IMR-90 (cell line): ENCODE results near the gene RGS19. TPM values are rescaled to one million over a fixed set of nuclear protein-coding genes. Genes with fewer than 3 reads are reported as not detected.

Experiments used
- ATAC-seq: fragments of 200-7000 bp; cut with Tn5 transposase; 2 replicates; pipeline ENCODE4 v1.9.1; 2020; ENCODE audit warnings: low read depth, mild to moderate bottlenecking, moderate library complexity
- BruUV-seq: library from RNA; stranded (reverse); fragments of 400-500 nt; replicated peaks from 2 replicates; lab custom pipeline; 2021; lab: Mats Ljungman, UMichigan
- CTCF ChIA-PET: fragments of 300-600 bp; formaldehyde crosslinking; extraction: SDS; loops from one replicate; lab custom pipeline; 2021; ENCODE audit warnings: antibody characterized with exemption; lab: Yijun Ruan, JAX
- POLR2A ChIA-PET: fragments of 300-600 bp; sonication (Branson Sonifier 250); formaldehyde crosslinking; loops from one replicate; lab custom pipeline; 2022; ENCODE audit warnings: antibody characterized with exemption; ENCODE audit not compliant: unreplicated experiment; lab: Charles Lee
- DNase-seq: peaks from one replicate; pipeline ENCODE4 v3.0.0; 2013
- H2AFZ ChIP-seq: replicated peaks from 2 replicates; pipeline ENCODE3; 2013; ENCODE audit warnings: low read length, mild to moderate bottlenecking; ENCODE audit not compliant: poor library complexity
- H2AK5ac ChIP-seq: 2 replicates; pipeline ENCODE4 v1.6.1; 2013; ENCODE audit warnings: low read depth, low read length, inconsistent platforms
- H2AK9ac ChIP-seq: replicated peaks from 2 replicates; pipeline ENCODE3; 2013; ENCODE audit warnings: mild to moderate bottlenecking, low read depth, low read length, moderate library complexity; ENCODE audit not compliant: poor library complexity
- H2BK120ac ChIP-seq: 2 replicates; pipeline ENCODE4 v1.6.1; 2013; ENCODE audit warnings: low read depth, low read length, inconsistent platforms
- H2BK15ac ChIP-seq: 3 replicates; pipeline ENCODE4 v1.6.1; 2013; ENCODE audit warnings: low read depth, low read length, inconsistent platforms
- H2BK20ac ChIP-seq: 2 replicates; pipeline ENCODE4 v1.6.1; 2013; ENCODE audit warnings: low read depth, mild to moderate bottlenecking, inconsistent platforms, low read length, moderate library complexity
- H2BK5ac ChIP-seq: 2 replicates; pipeline ENCODE4 v1.6.1; 2013; ENCODE audit warnings: mild to moderate bottlenecking, low read depth, low read length, inconsistent platforms; ENCODE audit not compliant: poor library complexity, severe bottlenecking
- H3K14ac ChIP-seq: replicated peaks from 2 replicates; pipeline ENCODE4 v1.6.1; 2013; ENCODE audit warnings: low read depth, low read length, inconsistent platforms
- H3K18ac ChIP-seq: 2 replicates; pipeline ENCODE4 v1.6.1; 2013; ENCODE audit warnings: low read depth, low read length, control low read depth
- H3K23ac ChIP-seq: 2 replicates; pipeline ENCODE4 v1.6.1; 2013; ENCODE audit warnings: low read depth, low read length, inconsistent platforms
- H3K27ac ChIP-seq: 2 replicates; pipeline ENCODE4 v1.5.1; 2013; ENCODE audit warnings: mild to moderate bottlenecking, control low read depth, low read length; ENCODE audit not compliant: insufficient read depth
- H3K27me3 ChIP-seq: 2 replicates; pipeline ENCODE4 v1.6.1; 2013; ENCODE audit warnings: low read length; ENCODE audit not compliant: control insufficient read depth, insufficient read depth
- H3K36me3 ChIP-seq: 2 replicates; pipeline ENCODE4 v1.6.1; 2013; ENCODE audit warnings: low read length, mixed read lengths; ENCODE audit not compliant: control insufficient read depth, insufficient read depth
- H3K4ac ChIP-seq: 2 replicates; pipeline ENCODE4 v1.6.1; 2013; ENCODE audit warnings: low read depth, low read length, inconsistent platforms
- H3K4me1 ChIP-seq: 2 replicates; pipeline ENCODE4 v1.6.1; 2013; ENCODE audit warnings: low read length, mixed read lengths; ENCODE audit not compliant: control insufficient read depth, insufficient read depth
- H3K4me2 ChIP-seq: 2 replicates; pipeline ENCODE4 v1.6.1; 2013; ENCODE audit warnings: low read depth, mild to moderate bottlenecking, control low read depth, low read length, moderate library complexity
- H3K4me3 ChIP-seq: 2 replicates; pipeline ENCODE4 v1.5.1; 2013; ENCODE audit warnings: low read depth, mild to moderate bottlenecking, control low read depth, low read length, moderate library complexity; ENCODE audit not compliant: insufficient read depth
- H3K56ac ChIP-seq: 2 replicates; pipeline ENCODE4 v1.6.1; 2013; ENCODE audit warnings: low read length, inconsistent platforms; ENCODE audit not compliant: insufficient read depth; ENCODE audit errors: extremely low read depth
- H3K79me1 ChIP-seq, 2 experiments: 2 replicates each; pipeline ENCODE4 v1.6.1; 2013; ENCODE audit warnings: low read length in 2 of 2, inconsistent platforms in 1 of 2, low read depth in 1 of 2
- H3K9ac ChIP-seq: 2 replicates; pipeline ENCODE4 v1.6.1; 2013; ENCODE audit warnings: low read depth, low read length, control low read depth
- H3K9me1 ChIP-seq: 2 replicates; pipeline ENCODE4 v1.6.1; 2013; ENCODE audit warnings: low read length, inconsistent platforms; ENCODE audit not compliant: insufficient read depth
- H3K9me3 ChIP-seq: 2 replicates; pipeline ENCODE4 v1.6.1; 2013; ENCODE audit warnings: low read length; ENCODE audit not compliant: control insufficient read depth, insufficient read depth
- H4K20me1 ChIP-seq: 2 replicates; pipeline ENCODE4 v1.6.1; 2013; ENCODE audit warnings: low read length, inconsistent platforms; ENCODE audit not compliant: insufficient read depth
- H4K5ac ChIP-seq: 2 replicates; pipeline ENCODE4 v1.6.1; 2013; ENCODE audit warnings: mild to moderate bottlenecking, low read depth, low read length, control low read depth
- H4K8ac ChIP-seq, 2 experiments: 2 replicates each; pipeline ENCODE4 v1.6.1; 2013; ENCODE audit warnings: low read depth in 2 of 2, low read length in 2 of 2, control low read depth in 1 of 2, inconsistent platforms in 1 of 2
- H4K91ac ChIP-seq: 2 replicates; pipeline ENCODE4 v1.6.1; 2013; ENCODE audit warnings: low read depth, low read length, inconsistent platforms; ENCODE audit not compliant: insufficient read depth
- BHLHE40 ChIP-seq: fragments of 150-350 bp; IDR thresholded peaks from 2 replicates; pipeline ENCODE4 v1.6.1; 2016; ENCODE audit warnings: mild to moderate bottlenecking, low read depth, low read length
- CEBPB ChIP-seq: IDR thresholded peaks from 2 replicates; pipeline ENCODE4 v1.6.1; 2012; ENCODE audit warnings: low read depth, low read length, improper control_type of control experiment
- CHD1 ChIP-seq: IDR thresholded peaks from 2 replicates; pipeline ENCODE4 v1.6.1; 2012; ENCODE audit warnings: low read depth, low read length, improper control_type of control experiment
- CTCF ChIP-seq: conservative IDR thresholded peaks from 2 replicates; pipeline ENCODE4 v1.5.1; 2012; ENCODE audit warnings: mild to moderate bottlenecking, low read depth, low read length, improper control_type of control experiment
- ELK1 ChIP-seq: fragments of 150-350 bp; IDR thresholded peaks from 2 replicates; pipeline ENCODE4 v1.6.1; 2016; ENCODE audit warnings: low read depth, mild to moderate bottlenecking, low read length, moderate library complexity, borderline replicate concordance
- FOS ChIP-seq: fragments of 150-350 bp; IDR thresholded peaks from 2 replicates; pipeline ENCODE4 v1.6.1; 2016; ENCODE audit warnings: low read depth, low read length
- MAFK ChIP-seq: IDR thresholded peaks from 2 replicates; pipeline ENCODE4 v1.6.1; 2012; ENCODE audit warnings: low read depth, low read length, improper control_type of control experiment
- MAZ ChIP-seq: IDR thresholded peaks from 2 replicates; pipeline ENCODE4 v1.6.1; 2012; ENCODE audit warnings: low read depth, mild to moderate bottlenecking, low read length, improper control_type of control experiment, moderate library complexity, borderline replicate concordance
- MXI1 ChIP-seq: IDR thresholded peaks from 2 replicates; pipeline ENCODE4 v1.6.1; 2012; ENCODE audit warnings: low read depth, mild to moderate bottlenecking, low read length, moderate library complexity, borderline replicate concordance
- NFE2L2 ChIP-seq: fragments of 150-350 bp; IDR thresholded peaks from 2 replicates; pipeline ENCODE4 v1.6.1; 2016; ENCODE audit warnings: low read depth, mild to moderate bottlenecking, low read length
- POLR2A ChIP-seq: IDR thresholded peaks from 2 replicates; pipeline ENCODE4 v1.6.1; 2012; ENCODE audit warnings: mild to moderate bottlenecking, low read depth, low read length
- RAD21 ChIP-seq: IDR thresholded peaks from 2 replicates; pipeline ENCODE4 v1.6.1; 2012; ENCODE audit warnings: low read length, improper control_type of control experiment
- RCOR1 ChIP-seq: IDR thresholded peaks from 2 replicates; pipeline ENCODE4 v1.6.1; 2012; ENCODE audit warnings: mild to moderate bottlenecking, low read length, improper control_type of control experiment; ENCODE audit not compliant: insufficient replicate concordance
- RFX5 ChIP-seq: IDR thresholded peaks from 2 replicates; pipeline ENCODE4 v1.8.0; 2012; ENCODE audit warnings: low read depth, mild to moderate bottlenecking, low read length, moderate library complexity
- SMC3 ChIP-seq: fragments of 150-350 bp; IDR thresholded peaks from 2 replicates; pipeline ENCODE4 v1.6.1; 2016; ENCODE audit warnings: low read depth, mild to moderate bottlenecking, antibody characterized with exemption, low read length, moderate library complexity
- USF2 ChIP-seq: fragments of 150-350 bp; IDR thresholded peaks from 2 replicates; pipeline ENCODE4 v1.6.1; 2017; ENCODE audit warnings: mild to moderate bottlenecking, antibody characterized with exemption, low read length, low read depth
- whole genome bisulfite sequencing, 2 experiments: methylation state at CpG; one replicate each; pipeline versions ENCODE4 v1.1.5 to v1.1.7; 2013; ENCODE audit warnings: missing lambda C conversion rate in 2 of 2; ENCODE audit not compliant: insufficient read length in 1 of 2; ENCODE audit errors: extremely low coverage in 2 of 2; 5-methylcytosine and 5-hydroxymethylcytosine counted together
- dilution Hi-C: fragments of 300-500 bp; cut with HindIII; formaldehyde crosslinking; loops from one replicate; pipeline ENCODE4 v1.14.3; 2018; ENCODE audit warnings: low sequenced_read_pairs; ENCODE audit not compliant: unreplicated experiment
- in situ Hi-C: fragments of 300-500 bp; cut with MboI; formaldehyde crosslinking; loops from 3 replicates; pipeline ENCODE4 v1.14.3; 2019; ENCODE audit warnings: low sequenced_read_pairs, inconsistent platforms, mixed read lengths
- intact Hi-C: fragments of 100-400 bp; cut with micrococcal nuclease; formaldehyde crosslinking; loops from 2 replicates; pipeline ENCODE4 v1.10.0; 2022
- polyA plus RNA-seq, 3 experiments: library from polyadenylated mRNA; depleted of rRNA; stranded (reverse); fragments of >200 nt; gene quantifications; 2 replicates each; pipeline ENCODE4 v1.2.3, GENCODE V29; 2012; ENCODE audit warnings: low replicate concordance in 1 of 3
- total RNA-seq: library from RNA; depleted of rRNA; stranded (reverse); fragments of >200 nt; gene quantifications from 2 replicates; pipeline ENCODE4 v1.2.3, GENCODE V29; 2012

RGS19 gene
- total and polyA plus RNA-seq, 2 of the 4 experiments (the other 2 are of a cell fraction), result 7.7 to 17.5 TPM

- no peak overlapping the region for H2AK5ac ChIP-seq
- CTCF ChIA-PET, result no interaction called here
Observed at GRCh38 chr20:64099880-64100565, 20.7 kb upstream of the RGS19 start.

More at GRCh38 chr20:64099880-64100565, 20.7 kb upstream of the RGS19 start:
- H4K20me1 ChIP-seq, result no peaks in the 10 kb centered on the region
- H4K91ac ChIP-seq, result no peak overlapping the region
- dilution Hi-C loops, result no loop called here
- H2BK15ac ChIP-seq, result no peak overlapping the region
- intact Hi-C loops, result no loop called here
- H2AK9ac ChIP-seq, result no peak overlapping the region
- H4K8ac ChIP-seq, result no peak overlapping the region
- H3K9ac ChIP-seq, result no peak overlapping the region
- no peak overlapping the region for H2AFZ ChIP-seq
- peaks cover 41% of the 10 kb centered on the region for H3K27me3 ChIP-seq
- no peak overlapping the region for H2BK20ac ChIP-seq
- no peak overlapping the region for H4K5ac ChIP-seq
- TF ChIP-seq FOS, result no peak
- no peak for TF ChIP-seq RCOR1
- no peak for TF ChIP-seq USF2
- TF ChIP-seq ELK1, result no peak
- TF ChIP-seq CTCF, result no peak
- TF ChIP-seq MXI1, result no peak
- no peak for TF ChIP-seq POLR2A
- TF ChIP-seq RFX5, result no peak
- TF ChIP-seq RAD21, result no peak
- no peak for TF ChIP-seq MAFK
- TF ChIP-seq CHD1, result no peak
- TF ChIP-seq SMC3, result no peak
- no peak for TF ChIP-seq CEBPB
- no peak for TF ChIP-seq NFE2L2
- TF ChIP-seq MAZ, result no peak
- TF ChIP-seq BHLHE40, result no peak
- H2BK120ac ChIP-seq, result no peak overlapping the region
- no peak for DNase-seq
- H3K23ac ChIP-seq, result no peak overlapping the region
- H3K14ac ChIP-seq, result no peak overlapping the region
- no peak overlapping the region for H3K56ac ChIP-seq
- POLR2A ChIA-PET, result no interaction called here
- WGBS, 2 experiments, result 53% methylated on average over 5 of the region's 14 CpGs; no CpG with 5 or more reads in 1 of the 2 experiments
- no peak overlapping the region for H2BK5ac ChIP-seq
- H3K4ac ChIP-seq, result no peak overlapping the region
- in situ Hi-C loops, result no loop called here
- no peak overlapping the region for H3K18ac ChIP-seq
- no peak overlapping the region for H3K4me2 ChIP-seq
- no peaks in the 10 kb centered on the region for H3K4me1 ChIP-seq
- H3K36me3 ChIP-seq, result no peaks in the 10 kb centered on the region
- H3K9me3 ChIP-seq, result no peaks in the 10 kb centered on the region
- H3K9me1 ChIP-seq, result no peaks in the 10 kb centered on the region
- no peaks in the 10 kb centered on the region for H3K79me1 ChIP-seq
- no peak overlapping the region for H3K4me3 ChIP-seq
- no peak overlapping the region for H3K27ac ChIP-seq
- no TSS peak for BruUV-seq
- no peak for ATAC-seq
